ENCODE results near the gene SPDEF.

The SPDEF gene

DNA sequence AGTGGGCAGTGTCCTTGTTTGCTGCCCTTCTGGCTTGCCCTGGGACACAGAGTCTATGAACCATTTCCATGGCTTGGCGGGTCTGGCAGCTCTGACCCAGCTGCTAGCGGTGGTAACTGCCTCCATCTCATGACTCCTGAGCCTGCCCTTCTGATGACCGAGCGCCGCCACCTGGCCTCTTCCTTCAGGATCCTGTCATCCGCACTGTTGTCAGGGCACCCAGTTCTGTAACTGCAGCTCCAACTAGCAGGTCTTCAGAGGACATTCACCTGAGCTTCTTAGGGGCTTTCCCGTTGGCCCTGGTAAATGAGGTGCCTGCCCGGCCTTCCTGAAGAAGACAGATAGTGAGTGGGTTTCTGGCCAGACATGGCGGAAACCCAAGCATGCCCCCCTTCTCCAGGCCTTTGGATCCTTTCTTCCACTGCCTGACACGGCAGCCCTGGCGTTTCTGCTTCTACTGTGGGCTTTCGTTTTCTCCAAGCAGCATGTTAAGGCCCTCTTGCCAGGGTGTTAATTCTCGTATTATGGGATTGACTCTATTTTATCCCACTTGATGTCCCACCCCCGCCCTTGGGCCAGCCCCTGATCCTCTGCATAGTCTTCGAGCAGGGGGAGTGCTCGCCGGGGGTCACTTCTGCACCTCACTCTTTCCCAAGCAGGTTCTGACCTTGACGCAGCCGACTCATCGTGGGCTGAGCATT is 65.6 kb downstream of the SPDEF start:
- FAIRE-seq: no peak
- DNase-seq (ENCODE audit: insufficient read length, low spot score): no peak

GRCh38 chr6:34489207-34489805 is 66.8 kb downstream of the SPDEF start:
- no peak for DNase-seq (ENCODE audit: insufficient read length, low spot score)
- no peak for TF ChIP-seq CTCF (IDR thresholded peaks at IDR 0.05; ENCODE audit: insufficient read depth, missing control alignments)
- no peak for FAIRE-seq

More for the DNA sequence above, 65.6 kb downstream of the SPDEF start:
- no peak for TF ChIP-seq CTCF (IDR thresholded peaks at IDR 0.05; ENCODE audit: insufficient read depth, missing control alignments)
